GM21423 (cell line): ENCODE results near the gene OPRM1.

ENCODE experiments used
- ATAC-seq: cut with Tn5 transposase; IDR thresholded peaks from one replicate; pipeline ENCODE4 v1.9.1; 2021; ENCODE audit warnings: mild to moderate bottlenecking, moderate library complexity; ENCODE audit not compliant: unreplicated experiment

Gene OPRM1

DNA sequence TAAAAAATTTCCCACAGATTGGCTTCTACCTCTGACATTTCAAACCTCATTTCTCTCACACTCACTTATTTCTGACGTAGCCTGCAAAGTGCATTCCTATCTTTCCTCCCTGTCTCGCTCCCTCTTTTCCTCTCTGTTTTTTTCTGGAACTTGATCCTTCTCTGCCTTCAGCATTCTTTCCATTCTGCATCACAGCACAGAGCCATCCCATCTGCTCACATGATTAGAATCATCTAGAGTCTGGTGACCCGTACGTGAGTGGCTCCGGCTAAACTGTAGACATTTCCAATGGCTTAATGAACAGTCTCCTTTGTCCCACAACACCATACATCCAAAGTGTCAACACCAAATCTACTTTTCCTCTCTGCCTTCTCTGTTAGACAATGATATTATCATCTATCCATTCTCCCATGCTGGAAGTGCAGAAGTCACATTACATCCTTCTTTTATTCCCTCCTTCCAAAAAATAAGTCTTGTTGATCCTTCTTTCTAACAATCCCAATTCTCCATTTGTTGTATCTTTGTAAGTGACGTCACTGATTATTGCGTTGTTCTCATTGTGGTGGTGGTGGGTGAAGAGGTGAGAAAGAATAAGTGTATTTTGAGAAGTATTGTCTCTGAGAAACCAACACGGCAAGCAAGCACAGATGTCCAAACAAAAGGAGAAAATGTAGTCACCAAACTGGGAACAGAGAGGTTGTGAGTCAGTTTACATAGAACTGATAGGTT is 41.6 kb downstream of the OPRM1 start:
- ATAC-seq, result no peak

DNA sequence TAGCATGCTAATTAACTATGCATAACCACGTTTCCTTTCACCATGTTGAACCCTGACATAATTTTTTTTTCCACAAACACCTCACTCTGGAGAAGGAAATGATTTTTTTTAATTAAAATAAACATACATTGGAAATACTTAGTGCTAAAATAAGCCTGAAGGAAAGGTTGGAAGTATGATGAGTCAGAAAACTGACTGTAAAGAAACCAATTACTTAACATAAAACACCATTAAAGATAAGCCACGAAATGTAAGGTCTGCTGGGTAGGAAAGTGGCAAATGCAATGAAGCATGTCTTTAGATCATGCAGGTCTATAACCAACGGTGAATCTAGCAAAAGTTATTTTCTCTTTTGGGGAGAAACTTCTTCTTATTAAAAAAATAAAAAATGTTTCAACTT is 47.5 kb downstream of the OPRM1 start:
- no peak for ATAC-seq

DNA sequence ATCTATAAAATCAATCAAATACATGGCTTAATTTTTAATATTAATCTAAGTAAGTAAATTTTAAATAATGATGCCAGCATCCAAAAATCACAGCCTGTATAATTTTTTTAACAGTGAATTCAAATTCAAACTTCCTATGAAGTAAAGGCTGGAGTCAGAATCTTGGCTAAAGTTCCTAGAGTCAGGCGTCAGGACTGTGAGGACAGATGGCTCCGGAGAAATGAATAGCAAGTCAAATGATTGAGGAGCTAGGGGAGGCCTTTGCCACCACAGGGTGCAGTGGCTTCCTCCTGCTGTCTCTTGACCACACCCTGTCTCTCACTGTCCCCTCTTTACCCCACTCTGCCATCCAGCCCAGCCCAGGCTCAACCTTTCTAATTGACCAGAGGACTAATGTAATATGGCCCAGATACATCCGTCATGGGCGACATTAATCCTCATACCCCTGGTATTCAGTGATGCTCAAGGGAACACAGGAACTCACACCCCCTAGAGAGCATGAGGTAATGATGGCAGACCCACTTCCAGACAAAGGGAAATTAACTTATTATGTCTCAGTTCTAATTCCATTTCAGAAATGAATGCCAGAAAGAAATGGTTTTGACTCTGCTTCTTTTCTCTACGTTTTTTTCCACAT is 53.4 kb downstream of the OPRM1 start:
- ATAC-seq, result no peak

DNA sequence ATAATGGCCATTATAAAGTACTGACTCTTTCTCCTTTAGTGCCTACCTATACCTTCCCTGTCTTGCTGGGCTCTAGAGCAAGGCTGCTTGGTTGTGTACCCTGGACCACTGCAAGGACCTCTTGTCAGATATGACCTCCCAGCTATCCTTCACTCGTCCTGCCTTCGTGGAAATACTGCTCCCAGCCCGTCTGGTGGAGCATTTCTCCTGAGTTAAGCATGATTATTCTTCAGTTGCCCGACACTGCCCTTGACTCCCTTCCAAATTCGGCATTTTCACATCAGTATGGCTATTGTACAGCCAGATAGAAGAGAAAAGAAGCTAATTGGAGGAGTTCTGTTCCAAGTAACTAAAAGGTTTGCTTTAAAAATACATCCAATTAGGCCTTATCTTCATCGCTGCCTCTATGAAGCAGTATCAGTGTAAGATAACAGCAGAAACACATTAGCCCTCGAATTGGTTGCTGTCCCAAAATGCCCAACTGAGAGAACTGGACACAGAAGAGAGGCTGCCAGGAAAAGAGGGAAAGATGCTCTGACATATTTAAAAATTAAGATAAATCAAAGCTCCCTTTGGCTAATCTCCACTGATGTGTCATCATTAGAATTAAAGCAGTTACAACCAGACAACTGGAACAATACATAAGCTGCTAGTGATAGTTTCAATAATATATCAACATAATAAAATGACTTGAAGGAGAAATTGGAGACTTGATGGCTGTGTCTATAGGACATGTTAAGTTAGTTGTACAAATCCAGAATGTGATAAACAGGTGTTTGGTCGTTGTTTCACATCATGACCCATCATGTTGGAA is 54.4 kb downstream of the OPRM1 start:
- no peak for ATAC-seq

DNA sequence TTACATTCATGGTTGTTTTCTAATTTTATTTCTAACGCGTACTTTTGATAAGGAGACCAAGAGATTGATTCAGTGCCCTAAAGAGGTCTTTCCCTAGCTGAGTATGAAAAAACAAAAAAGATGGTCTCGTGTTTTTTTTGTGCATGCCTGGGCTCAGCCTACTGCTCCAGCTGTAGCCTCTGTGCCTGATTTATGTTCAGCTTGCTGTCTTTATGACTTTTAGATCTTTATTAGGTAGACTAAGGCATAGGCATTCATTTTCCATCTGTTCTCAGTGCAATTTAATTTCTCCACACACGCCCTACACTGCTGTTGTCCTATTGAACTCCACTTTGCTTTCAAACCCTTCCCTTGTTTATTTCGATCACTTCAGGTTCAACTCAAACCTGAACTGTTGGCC is 56.5 kb downstream of the OPRM1 start:
- ATAC-seq, result no peak

DNA sequence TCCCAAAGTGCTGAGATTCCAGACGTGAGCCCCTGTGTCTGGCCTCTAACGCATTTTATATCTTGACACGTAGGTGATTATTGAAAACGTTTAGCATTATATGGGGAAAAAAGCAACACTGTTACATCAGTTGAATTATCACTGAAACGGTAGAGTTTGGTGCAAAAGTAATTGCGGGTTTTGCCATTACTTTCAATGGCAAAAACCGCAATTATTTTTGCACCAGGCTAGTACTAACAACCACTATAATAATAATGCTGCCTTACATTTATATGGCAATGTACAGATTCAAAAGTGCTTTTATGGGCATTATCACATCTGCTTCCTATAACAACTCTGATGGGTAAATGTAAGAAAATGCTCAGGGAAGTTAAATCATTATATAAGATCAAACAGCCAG is 57.3 kb downstream of the OPRM1 start:
- no peak for ATAC-seq

DNA sequence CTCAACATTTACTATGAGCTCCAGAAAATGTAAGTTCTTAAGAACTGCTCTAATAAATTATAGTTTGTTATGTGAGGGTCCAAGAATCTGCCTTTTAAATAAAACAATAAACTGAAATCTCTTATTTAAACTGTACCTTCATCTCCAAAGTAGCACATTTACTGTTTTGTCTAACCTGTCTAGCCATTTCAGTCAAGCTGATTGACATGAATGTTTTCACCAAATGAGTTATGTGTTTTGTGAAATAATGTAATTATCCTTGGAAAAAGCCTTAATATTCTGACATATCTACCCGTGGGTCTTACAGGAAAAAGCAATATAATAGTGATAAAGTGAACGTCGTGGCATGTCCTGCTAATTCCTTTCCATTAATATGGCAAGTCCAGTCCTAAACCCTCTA is 57.8 kb downstream of the OPRM1 start:
- no peak for ATAC-seq

DNA sequence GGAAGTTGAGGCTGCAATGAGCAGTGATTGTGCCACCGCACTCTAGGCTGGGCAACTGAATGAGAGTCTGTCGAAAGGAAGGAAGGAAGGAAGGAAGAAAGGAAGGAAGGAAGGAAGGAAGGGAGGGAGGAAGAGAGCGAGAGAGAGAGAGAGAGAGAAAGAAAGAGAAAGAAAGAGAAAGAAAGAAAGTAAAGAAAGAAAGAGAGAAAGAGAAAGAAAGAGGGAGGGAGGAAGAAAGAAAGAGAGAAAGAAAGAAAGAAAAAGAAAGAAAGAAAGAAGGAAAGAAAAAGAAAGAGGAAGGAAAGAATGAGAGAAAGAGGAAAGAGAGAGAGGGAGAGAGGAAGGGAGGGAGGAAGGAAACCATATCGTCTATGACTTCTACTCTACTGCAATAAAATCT is 60.2 kb downstream of the OPRM1 start:
- ATAC-seq, result no peak

DNA sequence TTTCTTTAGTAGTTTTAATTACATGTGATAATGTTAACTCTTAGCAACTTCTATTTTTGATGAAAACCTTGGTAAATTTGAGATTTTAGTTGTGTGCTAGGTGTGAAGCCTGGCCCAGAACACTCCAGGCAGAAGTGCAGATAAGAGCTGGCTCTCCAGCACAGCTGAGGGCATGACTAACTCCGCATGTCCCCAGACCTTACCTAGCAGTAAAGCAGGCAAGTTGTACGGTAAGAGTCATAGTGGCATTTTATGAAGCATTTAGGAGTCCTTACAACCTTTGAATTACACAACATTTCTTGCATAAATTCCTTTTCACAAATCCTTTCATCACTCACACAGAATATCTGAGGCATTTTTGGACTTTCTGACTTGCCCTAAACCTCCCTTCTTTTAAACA is 67.2 kb downstream of the OPRM1 start:
- ATAC-seq, result no peak

DNA sequence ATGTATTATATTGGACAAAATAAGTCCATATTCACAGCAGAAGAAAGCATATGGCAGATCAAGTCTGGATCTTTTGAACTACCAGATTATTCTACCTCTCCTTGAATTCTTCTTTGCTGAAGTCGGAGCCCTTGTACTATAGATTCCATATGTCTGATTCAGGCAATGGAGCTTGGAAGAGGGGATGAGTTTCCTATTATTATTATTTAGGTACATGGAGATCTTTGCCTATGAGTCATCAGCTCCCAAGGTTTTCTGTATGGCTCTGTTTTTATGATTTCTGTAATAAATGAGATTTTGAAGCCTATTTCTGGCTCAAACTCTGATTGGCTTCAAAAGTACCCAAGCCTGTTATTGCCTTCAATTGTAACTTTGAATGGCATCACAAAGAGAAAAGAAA is 72.0 kb downstream of the OPRM1 start:
- no peak for ATAC-seq

DNA sequence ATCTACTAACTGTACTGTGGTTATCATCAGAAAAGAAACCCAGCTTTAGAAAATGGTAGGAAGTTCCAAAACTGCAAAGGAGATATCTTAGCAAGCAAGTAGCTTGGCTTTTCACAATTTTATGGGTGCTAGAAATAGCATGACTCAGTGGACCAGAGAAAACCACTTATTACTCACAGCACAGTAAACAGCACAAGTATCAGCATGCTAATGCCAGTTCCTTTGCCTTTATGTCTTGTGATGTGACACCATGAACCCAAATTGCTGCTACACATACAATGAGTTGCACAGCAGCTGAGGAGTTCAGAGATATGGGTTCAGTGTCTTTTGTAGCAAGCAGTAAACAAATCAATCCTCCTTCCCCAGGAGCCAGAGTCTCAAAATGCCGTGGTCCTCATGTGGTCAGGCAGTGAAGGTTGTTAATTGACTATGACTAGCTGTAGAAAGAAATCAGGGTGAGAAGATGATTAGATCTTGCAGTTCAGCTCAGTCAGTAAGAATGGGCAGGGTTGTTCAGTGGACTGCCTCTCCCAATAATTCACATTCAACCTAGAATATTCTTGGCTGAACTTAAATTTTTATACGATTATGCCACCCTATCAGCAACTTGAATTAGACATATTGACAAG is 73.3 kb downstream of the OPRM1 start:
- no peak for ATAC-seq

DNA sequence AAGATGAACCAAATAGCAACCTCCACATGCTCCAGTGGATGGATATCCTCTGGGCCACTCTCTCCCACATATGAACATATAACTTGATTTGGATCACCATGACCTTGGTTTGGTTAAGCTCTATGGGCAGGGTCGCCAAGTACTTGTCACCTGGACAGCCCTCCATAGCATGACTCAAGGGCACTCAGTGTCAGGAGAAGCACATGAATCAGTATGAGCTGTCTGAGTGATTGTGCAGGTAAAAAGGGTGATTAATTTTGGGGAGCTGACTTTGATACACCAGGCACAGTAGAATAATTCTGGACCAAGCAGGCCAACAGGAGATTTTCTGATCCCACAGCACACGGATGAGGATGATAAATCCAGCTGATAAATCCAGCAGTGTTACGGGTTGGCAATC is 74.4 kb downstream of the OPRM1 start:
- no peak for ATAC-seq

DNA sequence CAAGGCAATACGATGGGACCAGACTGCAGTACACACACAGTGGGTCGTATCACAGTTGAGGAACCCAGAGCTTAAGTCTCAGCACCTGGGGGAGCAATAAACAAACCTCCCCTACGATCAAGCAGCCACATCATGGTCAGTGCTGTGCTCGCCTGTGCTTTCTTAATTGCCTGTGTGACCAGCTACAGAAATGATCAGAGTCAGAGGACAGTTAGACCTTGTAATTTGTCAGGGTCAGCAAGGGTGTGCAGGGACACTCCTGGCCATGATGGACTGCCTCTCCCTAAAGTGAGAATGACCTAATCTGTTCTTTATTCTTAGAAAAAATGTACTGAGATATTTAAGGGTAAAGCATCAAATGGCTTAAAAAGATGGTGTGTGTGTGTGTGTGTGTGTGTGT is 78.4 kb downstream of the OPRM1 start:
- ATAC-seq, result no peak

DNA sequence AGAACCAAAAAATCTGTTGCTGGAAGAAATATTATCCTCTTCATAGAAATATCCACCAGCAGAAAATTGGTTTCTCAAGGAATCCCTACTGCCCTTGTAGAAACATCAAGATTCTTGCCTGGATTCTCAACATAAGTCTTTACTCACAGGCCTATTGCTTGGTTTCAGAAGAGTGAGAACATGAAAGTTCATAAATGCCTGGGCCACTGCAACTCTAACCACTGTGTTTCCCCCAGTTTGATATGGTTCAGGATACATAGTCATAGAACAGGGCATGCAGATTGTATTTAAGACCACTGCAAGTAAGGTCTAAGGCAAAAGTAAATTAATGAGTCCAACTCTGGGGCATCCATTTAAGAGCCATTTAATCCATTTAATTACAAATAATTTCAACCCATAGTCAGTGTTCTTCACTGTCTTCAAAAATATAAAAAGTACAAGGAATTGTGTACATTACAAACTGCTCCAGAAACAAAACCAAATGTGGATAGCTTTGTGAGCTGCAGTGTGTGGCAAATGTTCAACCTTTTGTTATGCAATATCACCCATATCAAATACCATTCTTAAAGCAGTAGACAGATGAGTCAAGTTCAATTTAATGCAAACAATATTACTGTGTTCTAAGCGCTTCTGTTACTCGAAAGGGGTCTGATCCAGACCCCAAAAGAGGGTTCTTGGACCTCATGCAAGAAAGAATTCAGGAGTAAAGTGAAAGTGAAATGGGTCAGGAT is 83.3 kb downstream of the OPRM1 start:
- ATAC-seq, result no peak

DNA sequence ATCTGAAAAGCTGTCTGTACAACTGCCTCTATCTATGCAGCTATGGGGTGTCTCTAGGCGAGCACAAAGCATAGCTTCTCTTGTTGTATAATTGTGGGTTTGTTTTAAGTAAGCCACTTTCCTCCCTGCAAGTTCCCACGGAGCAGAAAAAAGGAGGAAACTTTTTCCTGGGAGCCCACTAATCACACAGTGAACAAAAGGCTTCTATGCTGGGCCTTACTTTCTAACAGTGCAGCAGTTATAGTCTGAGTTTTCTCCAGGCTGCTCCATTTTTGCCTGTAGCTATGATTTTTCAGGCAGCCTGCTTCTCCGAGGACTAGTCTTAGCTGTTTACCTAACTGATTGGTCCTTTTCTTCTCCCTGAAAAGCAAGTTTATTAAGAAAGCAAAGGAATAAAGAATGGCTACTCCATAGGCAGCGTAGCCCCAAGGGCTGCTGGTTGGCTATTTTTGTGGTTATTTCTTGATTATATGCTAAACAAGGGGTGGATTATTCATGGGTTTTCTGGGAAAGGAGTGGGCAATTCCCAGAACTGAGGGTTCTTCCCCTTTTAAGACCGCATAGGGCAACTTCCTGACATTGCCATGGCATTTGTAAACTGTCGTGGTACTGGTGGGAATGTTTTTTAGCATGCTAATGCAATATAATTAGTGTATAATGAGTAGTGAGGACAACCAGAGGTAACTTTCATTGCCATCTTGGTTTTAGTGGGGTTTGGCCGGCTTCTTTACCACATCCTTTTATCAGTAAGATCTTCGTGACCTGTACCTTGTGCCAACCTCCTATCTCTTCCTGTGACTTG is 84.3 kb downstream of the OPRM1 start:
- ATAC-seq, result no peak

DNA sequence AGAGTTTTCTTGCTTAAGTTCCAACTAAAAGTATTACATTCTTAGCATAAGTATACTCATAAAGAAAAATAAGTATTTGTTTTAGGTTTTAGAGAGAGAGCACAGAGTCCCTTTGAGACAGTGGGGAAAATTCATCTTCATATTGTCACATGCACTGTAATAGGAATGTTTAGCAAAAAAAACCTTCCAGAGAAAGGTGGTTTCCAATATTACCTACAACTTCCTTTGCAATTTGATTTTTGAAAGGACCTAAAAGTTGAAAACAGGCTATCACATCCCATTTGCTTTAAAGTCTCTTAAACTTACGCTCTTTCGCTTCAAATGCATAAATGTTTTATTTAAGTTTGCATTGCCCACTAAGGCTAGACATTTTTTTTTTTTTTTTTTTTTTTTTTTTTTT is 86.4 kb downstream of the OPRM1 start:
- ATAC-seq, result no peak

DNA sequence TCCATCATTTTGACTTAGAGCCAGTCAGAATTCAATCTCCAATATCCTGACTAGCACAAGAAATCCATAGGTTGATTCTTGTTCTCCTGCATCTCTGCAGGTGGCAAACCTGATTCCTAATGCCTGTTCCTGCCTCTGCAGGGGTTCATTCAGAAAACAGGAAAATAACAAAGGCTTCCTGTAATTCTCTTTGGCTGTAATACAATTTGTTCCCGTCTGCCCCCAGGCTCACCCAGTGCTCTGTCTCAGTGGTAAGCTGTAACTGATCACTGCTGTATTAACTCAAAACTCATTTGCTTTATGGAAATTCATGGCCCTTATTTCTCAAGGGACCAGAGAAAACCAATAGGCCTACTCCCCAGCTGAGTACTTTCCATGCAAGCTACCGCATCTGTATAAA is 88.6 kb downstream of the OPRM1 start:
- ATAC-seq, result no peak

DNA sequence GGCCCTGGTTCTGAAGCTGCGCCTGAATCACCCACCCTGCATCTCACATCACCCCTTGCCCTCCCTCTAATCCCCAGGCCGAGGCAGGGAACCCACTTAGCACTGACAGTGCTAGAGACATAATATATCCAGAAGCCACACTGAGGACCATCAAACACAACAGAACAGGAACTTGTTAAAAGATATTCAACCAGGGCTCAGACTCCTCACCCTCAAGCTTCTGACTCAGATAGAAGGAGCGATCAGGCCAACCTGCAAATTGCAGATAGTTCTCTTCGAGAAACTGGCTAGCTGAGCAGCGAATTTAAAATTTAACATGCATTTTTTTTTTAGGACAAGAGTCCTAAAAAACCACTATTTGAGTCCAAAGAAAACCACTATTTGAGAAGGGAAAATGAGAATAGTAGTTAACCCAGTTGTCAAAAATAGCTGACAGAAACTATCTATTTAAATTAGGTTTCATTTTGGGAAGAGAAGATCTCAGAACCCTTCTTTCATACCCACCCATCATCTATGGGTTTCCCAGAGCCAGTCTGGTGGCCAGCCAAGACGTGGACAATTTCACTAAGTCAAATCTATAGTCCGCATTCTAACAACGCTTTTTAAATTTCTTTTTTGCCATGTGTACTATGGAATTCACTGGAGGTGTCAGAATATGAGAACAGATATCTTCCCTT is 95.6 kb downstream of the OPRM1 start:
- no peak for ATAC-seq

DNA sequence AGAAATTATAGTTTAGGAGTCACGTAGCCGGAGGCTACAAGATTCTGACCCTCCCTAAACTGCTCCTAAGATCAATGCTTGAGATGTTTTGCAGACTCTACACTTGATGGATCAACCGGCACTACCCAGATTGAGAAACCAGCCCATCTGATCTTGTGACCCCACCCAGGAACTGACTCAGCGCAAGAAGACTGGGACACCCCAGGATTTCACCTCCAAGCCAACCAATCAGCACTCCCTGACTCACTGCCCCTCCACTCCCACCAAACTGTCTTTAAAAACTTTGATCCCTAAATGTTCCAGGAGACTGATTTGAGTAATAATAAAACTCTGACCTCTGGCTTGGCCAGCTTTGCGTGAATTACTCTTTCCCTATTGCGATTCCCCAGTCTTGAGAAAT is 99.8 kb downstream of the OPRM1 start:
- ATAC-seq, result no peak

DNA sequence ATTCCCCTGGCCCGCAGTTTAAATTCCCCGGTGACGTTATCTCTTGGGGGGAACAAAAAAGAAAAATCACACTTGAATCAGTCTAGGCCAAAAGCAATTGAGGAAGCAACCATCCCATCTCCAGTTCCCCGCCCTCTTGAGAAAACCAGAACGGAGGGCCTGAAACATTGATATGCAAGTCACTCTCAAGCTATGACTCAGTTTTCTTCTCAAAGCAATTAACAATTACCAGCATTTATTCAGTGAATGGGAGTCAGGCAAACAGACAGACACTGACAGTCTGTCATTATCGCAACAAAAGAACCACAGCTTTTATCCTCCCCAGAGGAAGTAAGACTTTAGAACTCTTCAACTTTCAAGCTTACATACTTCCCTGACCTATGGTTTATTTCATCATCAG is 100.9 kb downstream of the OPRM1 start:
- ATAC-seq, result no peak
